Cardiac muscle cell (in vitro differentiated cells and primary cell): Measurements from ENCODE around the gene APOH. TPM values are rescaled to one million over a fixed set of nuclear protein-coding genes. Genes with fewer than 3 reads are reported as not detected.

Source experiments
- DNase-seq, 2 donors: peaks; one replicate each; pipeline versions ENCODE4 v3.0.0 to v3.0.0-alpha.2; 2010 to 2017; ENCODE audit warnings: low read depth in 1 of 2, low spot score in 1 of 2
- H3K27ac ChIP-seq: fragments of 200-600 bp; sonication (generic); 2 replicates; pipeline ENCODE4 v1.5.1; 2016
- H3K27me3 ChIP-seq: fragments of 200-600 bp; sonication (generic); 2 replicates; pipeline ENCODE4 v1.6.0; 2016; ENCODE audit warnings: control low read depth
- H3K36me3 ChIP-seq: fragments of 200-600 bp; sonication (generic); 2 replicates; pipeline ENCODE4 v1.5.1; 2016; ENCODE audit warnings: control low read depth
- H3K4me1 ChIP-seq: fragments of 200-600 bp; sonication (generic); 2 replicates; pipeline ENCODE4 v1.8.1; 2017; ENCODE audit warnings: low read depth, mild to moderate bottlenecking, mixed run types
- H3K4me3 ChIP-seq: fragments of 200-600 bp; sonication (generic); 2 replicates; pipeline ENCODE4 v1.5.1; 2016; ENCODE audit warnings: mild to moderate bottlenecking
- H3K9me3 ChIP-seq: fragments of 200-600 bp; sonication (generic); 2 replicates; pipeline ENCODE4 v1.5.1; 2017; ENCODE audit warnings: low read depth, mild to moderate bottlenecking, control low read depth
- polyA plus RNA-seq: library from polyadenylated mRNA; unstranded; fragments of >200 nt; fragmentation: Nextera tagmentation; extraction: Ambion mirVana; gene quantifications from 2 replicates; pipeline ENCODE4 v1.2.1, GENCODE V29; 2016
- total RNA-seq: library from RNA; depleted of rRNA; stranded (reverse); fragments of >200 nt; gene quantifications from 2 replicates; pipeline ENCODE4 v1.2.3, GENCODE V29; 2016
- TF ChIP-seq, protein P1 (sequence below): IDR thresholded peaks from 2 replicates; pipeline ENCODE4 v1.5.1; 2012; ENCODE audit warnings: low read depth, mild to moderate bottlenecking, low read length

The APOH gene
- total and polyA plus RNA-seq, 2 experiments from 2014 or later: not detected

DNA sequence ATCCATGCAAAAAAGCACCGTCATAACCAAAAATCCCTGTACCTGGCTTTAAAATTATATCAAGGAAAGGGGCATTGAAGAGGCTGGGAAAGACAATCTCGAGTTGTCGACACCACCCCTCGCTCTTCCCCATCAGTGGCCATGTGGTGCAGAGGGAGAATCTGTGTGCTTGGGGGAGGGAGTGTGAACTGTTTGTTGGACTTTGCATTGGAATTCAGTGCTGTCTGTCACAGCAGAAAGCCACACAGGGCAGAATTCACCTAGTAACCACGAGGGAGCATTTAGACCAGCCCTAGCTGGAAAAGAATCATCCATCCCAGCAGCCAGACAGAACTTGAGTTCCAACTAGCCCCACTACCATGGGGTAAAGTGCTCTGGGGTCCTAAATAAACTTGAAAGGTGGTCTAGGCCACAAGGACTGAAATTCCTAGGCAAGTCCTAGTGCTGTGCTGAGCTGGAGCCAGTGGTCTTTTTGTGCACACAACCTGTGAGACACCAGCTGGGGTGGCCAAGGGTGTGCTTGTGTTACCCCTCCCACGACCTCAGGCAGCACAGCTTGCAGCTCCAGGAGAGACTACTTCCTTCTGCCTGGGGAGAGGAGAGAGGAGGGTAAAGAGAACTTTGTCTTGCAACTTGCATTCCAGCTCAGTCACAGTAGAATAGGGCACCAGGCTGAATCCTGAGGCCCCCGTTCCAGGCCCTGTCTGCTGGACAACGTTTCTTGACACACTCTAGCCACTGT is 25.8 kb downstream of the APOH start:
- peaks cover 6% of the 10 kb centered on the region for H3K4me1 ChIP-seq
- H3K27me3 ChIP-seq: no peaks in the 10 kb centered on the region
- TF ChIP-seq, protein P1, sequence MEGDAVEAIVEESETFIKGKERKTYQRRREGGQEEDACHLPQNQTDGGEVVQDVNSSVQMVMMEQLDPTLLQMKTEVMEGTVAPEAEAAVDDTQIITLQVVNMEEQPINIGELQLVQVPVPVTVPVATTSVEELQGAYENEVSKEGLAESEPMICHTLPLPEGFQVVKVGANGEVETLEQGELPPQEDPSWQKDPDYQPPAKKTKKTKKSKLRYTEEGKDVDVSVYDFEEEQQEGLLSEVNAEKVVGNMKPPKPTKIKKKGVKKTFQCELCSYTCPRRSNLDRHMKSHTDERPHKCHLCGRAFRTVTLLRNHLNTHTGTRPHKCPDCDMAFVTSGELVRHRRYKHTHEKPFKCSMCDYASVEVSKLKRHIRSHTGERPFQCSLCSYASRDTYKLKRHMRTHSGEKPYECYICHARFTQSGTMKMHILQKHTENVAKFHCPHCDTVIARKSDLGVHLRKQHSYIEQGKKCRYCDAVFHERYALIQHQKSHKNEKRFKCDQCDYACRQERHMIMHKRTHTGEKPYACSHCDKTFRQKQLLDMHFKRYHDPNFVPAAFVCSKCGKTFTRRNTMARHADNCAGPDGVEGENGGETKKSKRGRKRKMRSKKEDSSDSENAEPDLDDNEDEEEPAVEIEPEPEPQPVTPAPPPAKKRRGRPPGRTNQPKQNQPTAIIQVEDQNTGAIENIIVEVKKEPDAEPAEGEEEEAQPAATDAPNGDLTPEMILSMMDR: no peak
- H3K36me3 ChIP-seq: no peaks in the 10 kb centered on the region
- H3K4me3 ChIP-seq: no peak overlapping the region
- no peaks in the 10 kb centered on the region for H3K9me3 ChIP-seq
- no peak overlapping the region for H3K27ac ChIP-seq
- no peak for DNase-seq

DNA sequence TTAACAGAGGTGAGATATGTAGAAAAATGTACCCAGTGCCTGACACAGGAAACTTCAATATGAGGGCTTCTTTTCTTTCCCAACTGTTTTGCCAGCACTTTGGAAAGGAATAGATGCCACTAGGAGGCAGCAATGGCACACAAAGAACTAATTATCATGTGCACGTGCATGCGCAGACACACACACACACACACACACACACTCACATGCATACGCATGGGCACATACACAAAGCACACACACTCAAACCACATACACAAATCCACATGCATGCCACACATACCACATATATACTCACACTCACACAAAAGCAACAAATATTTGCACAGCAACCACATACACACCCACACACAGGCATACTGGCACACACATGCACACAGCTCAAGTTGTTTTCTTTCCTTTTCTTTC is 28.5 kb downstream of the APOH start:
- DNase-seq: peak; percentile 64 to 85
- Histone ChIP-seq H3K4me1 (no peaks in the 10 kb centered on the region), H3K27ac (no peak overlapping the region), H3K36me3 (no peaks in the 10 kb centered on the region), H3K4me3 (no peak overlapping the region), H3K9me3 (no peaks in the 10 kb centered on the region), H3K27me3 (no peaks in the 10 kb centered on the region)
- TF ChIP-seq, protein P1: peak; percentile 69

DNA sequence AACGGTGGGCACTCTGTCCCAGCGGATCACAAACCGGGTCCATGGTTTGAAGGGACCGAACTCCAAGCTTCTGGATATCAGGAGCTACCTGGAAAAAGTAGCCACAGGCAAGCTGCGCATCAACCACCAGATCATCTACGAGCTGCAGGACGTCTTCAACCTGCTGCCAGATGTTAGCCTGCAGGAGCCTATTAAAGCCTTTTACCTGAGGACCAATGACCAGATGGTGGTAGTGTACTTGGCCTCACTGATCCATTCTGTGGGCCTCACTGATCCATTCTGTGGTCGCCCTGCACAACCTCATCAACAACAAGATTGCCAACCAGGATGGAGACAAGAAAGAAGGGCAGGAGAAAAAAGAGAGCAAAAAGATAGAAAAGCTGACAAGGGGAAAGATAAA is 31.0 kb downstream of the APOH start:
- Histone ChIP-seq H3K9me3 (no peaks in the 10 kb centered on the region), H3K27ac (no peak overlapping the region), H3K27me3 (no peaks in the 10 kb centered on the region), H3K36me3 (no peaks in the 10 kb centered on the region), H3K4me3 (no peak overlapping the region), H3K4me1 (no peaks in the 10 kb centered on the region)
- DNase-seq: no peak
- TF ChIP-seq, protein P1: no peak

DNA sequence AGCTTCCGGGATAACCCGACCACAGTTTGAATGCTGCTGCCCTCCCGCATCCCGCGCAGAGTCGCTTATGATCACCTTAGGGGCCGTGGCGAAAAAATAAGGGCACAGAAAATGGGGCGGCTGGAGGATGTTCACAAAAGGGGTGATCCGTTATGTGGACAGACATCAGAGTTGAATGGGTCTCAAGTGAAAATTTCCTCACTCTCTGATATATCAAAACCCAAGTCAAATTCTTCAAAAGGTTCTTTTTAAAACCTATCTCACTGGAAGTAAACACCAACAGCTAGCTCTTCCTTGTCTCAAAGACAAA is 36.9 kb downstream of the APOH start:
- DNase-seq: no peak
- Histone ChIP-seq H3K36me3 (no peaks in the 10 kb centered on the region), H3K4me1 (peaks cover 8% of the 10 kb centered on the region), H3K27me3 (no peaks in the 10 kb centered on the region), H3K4me3 (peak overlapping the region; percentile 76), H3K9me3 (no peaks in the 10 kb centered on the region), H3K27ac (no peak overlapping the region)
- TF ChIP-seq, protein P1: no peak

DNA sequence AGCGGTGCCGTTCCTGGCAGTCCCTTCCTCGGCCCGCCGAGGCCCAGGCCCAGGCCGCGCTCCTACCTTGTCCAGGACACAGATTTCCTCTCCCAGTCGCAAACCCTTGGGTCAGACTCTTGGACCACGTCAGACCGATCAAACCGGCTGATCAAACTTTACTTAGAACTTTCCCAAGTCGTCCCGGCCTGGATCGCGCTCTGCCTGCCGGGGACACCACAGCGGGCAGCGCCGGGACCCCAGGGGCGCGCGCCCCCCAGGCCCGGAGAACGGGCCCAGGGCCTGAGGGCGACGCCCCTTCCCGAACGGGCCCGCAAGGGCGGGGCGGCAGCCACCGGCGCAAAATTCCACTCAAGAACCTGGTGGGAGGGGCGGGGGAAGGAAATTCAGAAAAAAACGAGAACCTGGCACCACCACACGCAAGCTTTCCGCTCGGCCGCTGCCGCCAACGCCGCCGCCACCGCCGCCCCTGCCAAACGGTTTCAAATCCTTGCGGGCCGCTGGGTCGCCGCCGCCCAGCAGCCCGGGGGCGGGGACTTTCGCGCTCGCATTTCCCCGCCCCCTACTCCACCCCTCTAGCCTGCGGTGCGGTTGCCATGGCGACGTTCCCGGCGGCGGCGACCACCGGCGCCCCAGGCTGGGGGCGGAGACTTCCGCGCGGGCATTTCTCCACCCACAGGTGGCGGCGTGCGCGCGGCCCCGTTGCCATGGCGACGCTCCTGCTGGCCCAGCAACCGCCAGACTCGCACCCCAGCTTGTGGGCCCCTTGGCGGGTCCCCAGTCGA is 37.4 kb downstream of the APOH start, which contains the start of gene CEP112:
TSS of gene CEP112 (minus strand) at position 541 of the 785 bp plus-strand sequence.
- no peaks in the 10 kb centered on the region for H3K9me3 ChIP-seq
- H3K4me1 ChIP-seq: peaks cover 8% of the 10 kb centered on the region
- H3K36me3 ChIP-seq: no peaks in the 10 kb centered on the region
- H3K27me3 ChIP-seq: no peaks in the 10 kb centered on the region
- DNase-seq: peak; percentile 86 to 96
- H3K27ac ChIP-seq: peak within 1 kb of the TSS; percentile 28
- peak within 1 kb of the TSS; percentile 76 for H3K4me3 ChIP-seq
- TF ChIP-seq, protein P1: no peak
